ENCODE results near the gene CMIP.

DNA sequence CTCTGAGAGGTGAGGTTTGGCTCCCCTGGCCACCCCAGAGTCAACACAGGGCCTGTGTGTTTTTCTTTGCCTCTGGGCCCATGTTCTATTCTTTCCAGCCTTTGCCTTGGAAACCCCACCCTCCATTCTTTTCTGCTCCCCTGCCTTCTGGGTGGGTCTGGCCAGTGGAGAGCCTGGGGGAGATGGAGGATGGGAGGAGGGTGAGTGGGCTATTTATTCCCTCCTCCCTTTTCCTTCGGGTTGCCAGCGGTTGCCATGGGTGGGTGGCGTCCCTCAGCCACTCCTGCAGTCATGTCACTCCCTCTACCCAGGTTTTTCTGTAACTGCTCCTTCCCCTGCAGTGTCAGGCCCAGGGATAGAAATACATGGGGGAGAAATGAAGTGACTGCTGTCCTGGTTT lies 15.5 kb downstream of the CMIP start:
- TF ChIP-seq, protein P1, sequence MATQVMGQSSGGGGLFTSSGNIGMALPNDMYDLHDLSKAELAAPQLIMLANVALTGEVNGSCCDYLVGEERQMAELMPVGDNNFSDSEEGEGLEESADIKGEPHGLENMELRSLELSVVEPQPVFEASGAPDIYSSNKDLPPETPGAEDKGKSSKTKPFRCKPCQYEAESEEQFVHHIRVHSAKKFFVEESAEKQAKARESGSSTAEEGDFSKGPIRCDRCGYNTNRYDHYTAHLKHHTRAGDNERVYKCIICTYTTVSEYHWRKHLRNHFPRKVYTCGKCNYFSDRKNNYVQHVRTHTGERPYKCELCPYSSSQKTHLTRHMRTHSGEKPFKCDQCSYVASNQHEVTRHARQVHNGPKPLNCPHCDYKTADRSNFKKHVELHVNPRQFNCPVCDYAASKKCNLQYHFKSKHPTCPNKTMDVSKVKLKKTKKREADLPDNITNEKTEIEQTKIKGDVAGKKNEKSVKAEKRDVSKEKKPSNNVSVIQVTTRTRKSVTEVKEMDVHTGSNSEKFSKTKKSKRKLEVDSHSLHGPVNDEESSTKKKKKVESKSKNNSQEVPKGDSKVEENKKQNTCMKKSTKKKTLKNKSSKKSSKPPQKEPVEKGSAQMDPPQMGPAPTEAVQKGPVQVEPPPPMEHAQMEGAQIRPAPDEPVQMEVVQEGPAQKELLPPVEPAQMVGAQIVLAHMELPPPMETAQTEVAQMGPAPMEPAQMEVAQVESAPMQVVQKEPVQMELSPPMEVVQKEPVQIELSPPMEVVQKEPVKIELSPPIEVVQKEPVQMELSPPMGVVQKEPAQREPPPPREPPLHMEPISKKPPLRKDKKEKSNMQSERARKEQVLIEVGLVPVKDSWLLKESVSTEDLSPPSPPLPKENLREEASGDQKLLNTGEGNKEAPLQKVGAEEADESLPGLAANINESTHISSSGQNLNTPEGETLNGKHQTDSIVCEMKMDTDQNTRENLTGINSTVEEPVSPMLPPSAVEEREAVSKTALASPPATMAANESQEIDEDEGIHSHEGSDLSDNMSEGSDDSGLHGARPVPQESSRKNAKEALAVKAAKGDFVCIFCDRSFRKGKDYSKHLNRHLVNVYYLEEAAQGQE (IDR thresholded peaks at IDR 0.05; ENCODE audit: low read depth, low read length): no peak
- TF ChIP-seq NR2C2 (IDR thresholded peaks at IDR 0.05; ENCODE audit: borderline replicate concordance, control insufficient read depth, insufficient read length, low read depth) (no peak), FOXK2 (IDR thresholded peaks at IDR 0.05) (no peak), POLR2A (IDR thresholded peaks at IDR 0.05; ENCODE audit: low read depth, low read length) (no peak), ZBED1 (IDR thresholded peaks at IDR 0.05; ENCODE audit: borderline replicate concordance) (no peak), RAD51 (IDR thresholded peaks at IDR 0.05) (no peak), RCOR1 (conservative IDR thresholded peaks at IDR 0.05; ENCODE audit: low read depth, low read length) (no peak)
- TF ChIP-seq, protein P2, sequence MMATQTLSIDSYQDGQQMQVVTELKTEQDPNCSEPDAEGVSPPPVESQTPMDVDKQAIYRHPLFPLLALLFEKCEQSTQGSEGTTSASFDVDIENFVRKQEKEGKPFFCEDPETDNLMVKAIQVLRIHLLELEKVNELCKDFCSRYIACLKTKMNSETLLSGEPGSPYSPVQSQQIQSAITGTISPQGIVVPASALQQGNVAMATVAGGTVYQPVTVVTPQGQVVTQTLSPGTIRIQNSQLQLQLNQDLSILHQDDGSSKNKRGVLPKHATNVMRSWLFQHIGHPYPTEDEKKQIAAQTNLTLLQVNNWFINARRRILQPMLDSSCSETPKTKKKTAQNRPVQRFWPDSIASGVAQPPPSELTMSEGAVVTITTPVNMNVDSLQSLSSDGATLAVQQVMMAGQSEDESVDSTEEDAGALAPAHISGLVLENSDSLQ (IDR thresholded peaks at IDR 0.05): no peak
- TF ChIP-seq, protein P3, sequence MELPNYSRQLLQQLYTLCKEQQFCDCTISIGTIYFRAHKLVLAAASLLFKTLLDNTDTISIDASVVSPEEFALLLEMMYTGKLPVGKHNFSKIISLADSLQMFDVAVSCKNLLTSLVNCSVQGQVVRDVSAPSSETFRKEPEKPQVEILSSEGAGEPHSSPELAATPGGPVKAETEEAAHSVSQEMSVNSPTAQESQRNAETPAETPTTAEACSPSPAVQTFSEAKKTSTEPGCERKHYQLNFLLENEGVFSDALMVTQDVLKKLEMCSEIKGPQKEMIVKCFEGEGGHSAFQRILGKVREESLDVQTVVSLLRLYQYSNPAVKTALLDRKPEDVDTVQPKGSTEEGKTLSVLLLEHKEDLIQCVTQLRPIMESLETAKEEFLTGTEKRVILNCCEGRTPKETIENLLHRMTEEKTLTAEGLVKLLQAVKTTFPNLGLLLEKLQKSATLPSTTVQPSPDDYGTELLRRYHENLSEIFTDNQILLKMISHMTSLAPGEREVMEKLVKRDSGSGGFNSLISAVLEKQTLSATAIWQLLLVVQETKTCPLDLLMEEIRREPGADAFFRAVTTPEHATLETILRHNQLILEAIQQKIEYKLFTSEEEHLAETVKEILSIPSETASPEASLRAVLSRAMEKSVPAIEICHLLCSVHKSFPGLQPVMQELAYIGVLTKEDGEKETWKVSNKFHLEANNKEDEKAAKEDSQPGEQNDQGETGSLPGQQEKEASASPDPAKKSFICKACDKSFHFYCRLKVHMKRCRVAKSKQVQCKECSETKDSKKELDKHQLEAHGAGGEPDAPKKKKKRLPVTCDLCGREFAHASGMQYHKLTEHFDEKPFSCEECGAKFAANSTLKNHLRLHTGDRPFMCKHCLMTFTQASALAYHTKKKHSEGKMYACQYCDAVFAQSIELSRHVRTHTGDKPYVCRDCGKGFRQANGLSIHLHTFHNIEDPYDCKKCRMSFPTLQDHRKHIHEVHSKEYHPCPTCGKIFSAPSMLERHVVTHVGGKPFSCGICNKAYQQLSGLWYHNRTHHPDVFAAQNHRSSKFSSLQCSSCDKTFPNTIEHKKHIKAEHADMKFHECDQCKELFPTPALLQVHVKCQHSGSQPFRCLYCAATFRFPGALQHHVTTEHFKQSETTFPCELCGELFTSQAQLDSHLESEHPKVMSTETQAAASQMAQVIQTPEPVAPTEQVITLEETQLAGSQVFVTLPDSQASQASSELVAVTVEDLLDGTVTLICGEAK (IDR thresholded peaks at IDR 0.05; ENCODE audit: borderline replicate concordance): no peak
- TF ChIP-seq, protein P4, sequence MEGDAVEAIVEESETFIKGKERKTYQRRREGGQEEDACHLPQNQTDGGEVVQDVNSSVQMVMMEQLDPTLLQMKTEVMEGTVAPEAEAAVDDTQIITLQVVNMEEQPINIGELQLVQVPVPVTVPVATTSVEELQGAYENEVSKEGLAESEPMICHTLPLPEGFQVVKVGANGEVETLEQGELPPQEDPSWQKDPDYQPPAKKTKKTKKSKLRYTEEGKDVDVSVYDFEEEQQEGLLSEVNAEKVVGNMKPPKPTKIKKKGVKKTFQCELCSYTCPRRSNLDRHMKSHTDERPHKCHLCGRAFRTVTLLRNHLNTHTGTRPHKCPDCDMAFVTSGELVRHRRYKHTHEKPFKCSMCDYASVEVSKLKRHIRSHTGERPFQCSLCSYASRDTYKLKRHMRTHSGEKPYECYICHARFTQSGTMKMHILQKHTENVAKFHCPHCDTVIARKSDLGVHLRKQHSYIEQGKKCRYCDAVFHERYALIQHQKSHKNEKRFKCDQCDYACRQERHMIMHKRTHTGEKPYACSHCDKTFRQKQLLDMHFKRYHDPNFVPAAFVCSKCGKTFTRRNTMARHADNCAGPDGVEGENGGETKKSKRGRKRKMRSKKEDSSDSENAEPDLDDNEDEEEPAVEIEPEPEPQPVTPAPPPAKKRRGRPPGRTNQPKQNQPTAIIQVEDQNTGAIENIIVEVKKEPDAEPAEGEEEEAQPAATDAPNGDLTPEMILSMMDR (IDR thresholded peaks at IDR 0.05 in 2 of 3, conservative IDR thresholded peaks at IDR 0.05 in 1 of 3; ENCODE audit: control insufficient read depth in 2 of 3, extremely low read depth in 1 of 3, insufficient read depth in 1 of 3, low read depth in 3 of 3, low read length in 3 of 3): no peak
- TF ChIP-seq, protein P5, sequence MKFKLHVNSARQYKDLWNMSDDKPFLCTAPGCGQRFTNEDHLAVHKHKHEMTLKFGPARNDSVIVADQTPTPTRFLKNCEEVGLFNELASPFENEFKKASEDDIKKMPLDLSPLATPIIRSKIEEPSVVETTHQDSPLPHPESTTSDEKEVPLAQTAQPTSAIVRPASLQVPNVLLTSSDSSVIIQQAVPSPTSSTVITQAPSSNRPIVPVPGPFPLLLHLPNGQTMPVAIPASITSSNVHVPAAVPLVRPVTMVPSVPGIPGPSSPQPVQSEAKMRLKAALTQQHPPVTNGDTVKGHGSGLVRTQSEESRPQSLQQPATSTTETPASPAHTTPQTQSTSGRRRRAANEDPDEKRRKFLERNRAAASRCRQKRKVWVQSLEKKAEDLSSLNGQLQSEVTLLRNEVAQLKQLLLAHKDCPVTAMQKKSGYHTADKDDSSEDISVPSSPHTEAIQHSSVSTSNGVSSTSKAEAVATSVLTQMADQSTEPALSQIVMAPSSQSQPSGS (IDR thresholded peaks at IDR 0.05; ENCODE audit: low read length): no peak

Measured in GM12878 (cell line).